HCT116 (cell line): ENCODE data around the gene ARL5B. TPM values are rescaled to one million over a fixed set of nuclear protein-coding genes. Genes with fewer than 3 reads are reported as not detected.

Experiments
- ATAC-seq: fragments of 200-7000 bp; cut with Tn5 transposase; 2 replicates; pipeline ENCODE4 v1.9.1; 2020; ENCODE audit warnings: mild to moderate bottlenecking, moderate library complexity
- BruUV-seq: library from RNA; stranded (reverse); fragments of 400-500 nt; replicated peaks from 2 replicates; lab custom pipeline; 2021; lab: Mats Ljungman, UMichigan
- CTCF ChIA-PET: fragments of 300-600 bp; sonication (Branson Sonifier 250); formaldehyde crosslinking; loops from one replicate; lab custom pipeline; 2021; ENCODE audit warnings: antibody characterized with exemption; lab: Charles Lee
- POLR2A ChIA-PET: fragments of 300-600, 350-600 bp; sonication (Branson Sonifier 250); formaldehyde crosslinking; loops from one replicate; lab custom pipeline; 2021; ENCODE audit warnings: antibody characterized with exemption; lab: Charles Lee
- RAD21 ChIA-PET, 2 experiments: fragments of 300-600 bp; sonication (Branson Sonifier 250); formaldehyde crosslinking; loops; one replicate each; lab custom pipeline; 2023; ENCODE audit warnings: low total read pairs in 2 of 2; ENCODE audit not compliant: uncharacterized antibody in 2 of 2, unreplicated experiment in 2 of 2, low non-redundant PET in 1 of 2; lab: Charles Lee
- DNase-seq: peaks from one replicate; pipeline ENCODE4 v3.0.0-alpha.2; 2010; ENCODE audit warnings: low read depth, low spot score
- H2AFZ ChIP-seq: fragments of 200-600 bp; shearing (Covaris generic), sonication (generic); 2 replicates; pipeline ENCODE4 v1.6.1; 2017; ENCODE audit warnings: low read depth, mixed run types, mixed read lengths, antibody characterized with exemption, low read length; ENCODE audit not compliant: poor library complexity, severe bottlenecking
- H3K27ac ChIP-seq: 2 replicates; pipeline ENCODE4 v1.5.1; 2012; ENCODE audit warnings: low read depth, low read length
- H3K27me3 ChIP-seq: fragments of 200-600 bp; sonication (generic); 2 replicates; pipeline ENCODE4 v1.6.1; 2016; ENCODE audit warnings: mixed run types, low read length, mixed read lengths; ENCODE audit not compliant: insufficient read depth
- H3K36me3 ChIP-seq, 2 experiments: fragments of 200-500 bp in 1 of 2; fragments of 200-600 bp in 1 of 2; sonication (Bioruptor generic) in 1 of 2; sonication (generic) in 1 of 2; 2 replicates each; pipeline versions ENCODE4 v1.5.1 to v1.6.1; 2014 to 2016; ENCODE audit warnings: low read length in 2 of 2, inconsistent platforms in 1 of 2, mixed read lengths in 1 of 2, mixed run types in 1 of 2; ENCODE audit not compliant: insufficient read depth in 2 of 2, control insufficient read depth in 1 of 2
- H3K4me1 ChIP-seq, 2 experiments: fragments of 200-600 bp in 1 of 2; sonication (generic) in 1 of 2; 2 replicates each; pipeline versions ENCODE4 v1.5.1 to v1.6.1; 2012 to 2017; ENCODE audit warnings: low read length in 2 of 2, inconsistent platforms in 1 of 2, mild to moderate bottlenecking in 1 of 2, mixed read lengths in 1 of 2, mixed run types in 1 of 2, moderate library complexity in 1 of 2; ENCODE audit not compliant: insufficient read depth in 2 of 2, control insufficient read depth in 1 of 2
- H3K4me2 ChIP-seq: fragments of 200-600 bp; sonication (generic); 2 replicates; pipeline ENCODE4 v1.6.1; 2017; ENCODE audit warnings: mixed run types, low read length, mixed read lengths
- H3K4me3 ChIP-seq, 2 experiments: fragments of 200-600 bp in 1 of 2; sonication (generic) in 1 of 2; replicated peaks in 1 of 2; 2 replicates each; pipeline ENCODE4 v1.5.1; 2011 to 2016; ENCODE audit warnings: low read length in 2 of 2, control low read depth in 1 of 2, low read depth in 1 of 2, mild to moderate bottlenecking in 1 of 2, mixed read lengths in 1 of 2, mixed run types in 1 of 2
- H3K79me2 ChIP-seq: fragments of 200-600 bp; sonication (generic); 2 replicates; pipeline ENCODE4 v1.6.1; 2017; ENCODE audit warnings: mild to moderate bottlenecking, mixed run types, low read length, moderate library complexity, mixed read lengths; ENCODE audit not compliant: insufficient read depth
- H3K9ac ChIP-seq: fragments of 200-600 bp; sonication (generic); 2 replicates; pipeline ENCODE4 v1.6.1; 2016; ENCODE audit warnings: low read length, mixed read lengths
- H3K9me2 ChIP-seq: fragments of 200-600 bp; sonication (generic), shearing (Covaris generic); 2 replicates; pipeline ENCODE4 v1.6.1; 2017; ENCODE audit warnings: mixed run types, mild to moderate bottlenecking, moderate library complexity; ENCODE audit not compliant: insufficient read depth
- H3K9me3 ChIP-seq, 2 experiments: fragments of 200-500 bp in 1 of 2; fragments of 200-600 bp in 1 of 2; sonication (Bioruptor generic) in 1 of 2; sonication (generic) in 1 of 2; 2 replicates each; pipeline ENCODE4 v1.6.1; 2014 to 2017; ENCODE audit warnings: low read length in 2 of 2, mixed read lengths in 2 of 2, inconsistent platforms in 1 of 2, low read depth in 1 of 2, mild to moderate bottlenecking in 1 of 2, mixed run types in 1 of 2, moderate library complexity in 1 of 2; ENCODE audit not compliant: control insufficient read depth in 1 of 2, insufficient read depth in 1 of 2
- H4K20me1 ChIP-seq: fragments of 200-600 bp; sonication (generic), shearing (Covaris generic); 2 replicates; pipeline ENCODE4 v1.6.1; 2017; ENCODE audit warnings: mixed run types, mild to moderate bottlenecking, moderate library complexity; ENCODE audit not compliant: insufficient read depth
- CBX3 ChIP-seq: IDR thresholded peaks from 2 replicates; pipeline ENCODE4 v1.6.1; 2012; ENCODE audit warnings: low read depth
- CEBPB ChIP-seq: IDR thresholded peaks from 2 replicates; pipeline ENCODE4 v1.6.1; 2012; ENCODE audit warnings: low read depth
- ELF1 ChIP-seq: IDR thresholded peaks from 2 replicates; pipeline ENCODE4 v1.6.1; 2012; ENCODE audit warnings: low read depth, borderline replicate concordance
- EZH2 ChIP-seq: fragments of 200-600 bp; sonication (generic); IDR thresholded peaks from 2 replicates; pipeline ENCODE4 v1.6.1; 2017; ENCODE audit warnings: antibody characterized with exemption, mixed run types
- JUND ChIP-seq: IDR thresholded peaks from 2 replicates; pipeline ENCODE4 v1.6.1; 2012
- POLR2A ChIP-seq: IDR thresholded peaks from 2 replicates; pipeline ENCODE4 v1.7.0; 2011; ENCODE audit warnings: borderline replicate concordance; ENCODE audit not compliant: insufficient read depth, insufficient read length; ENCODE audit errors: extremely low read depth
- POLR2AphosphoS5 ChIP-seq: IDR thresholded peaks from 2 replicates; pipeline ENCODE4 v1.6.1; 2011; ENCODE audit warnings: mild to moderate bottlenecking, low read depth, low read length, moderate library complexity
- RAD21 ChIP-seq: IDR thresholded peaks from 2 replicates; pipeline ENCODE4 v1.6.1; 2012; ENCODE audit warnings: low read depth, mild to moderate bottlenecking
- SIN3A ChIP-seq: IDR thresholded peaks from 2 replicates; pipeline ENCODE4 v1.6.1; 2012; ENCODE audit warnings: low read depth
- SP1 ChIP-seq: IDR thresholded peaks from 2 replicates; pipeline ENCODE4 v1.6.1; 2012; ENCODE audit warnings: low read depth
- YY1 ChIP-seq: IDR thresholded peaks from 2 replicates; pipeline ENCODE4 v1.6.1; 2011; ENCODE audit warnings: low read length, low read depth, moderate library complexity, mild to moderate bottlenecking; ENCODE audit not compliant: insufficient replicate concordance; ENCODE audit errors: extremely low read depth
- ZFX ChIP-seq: fragments of 450-650 bp; IDR thresholded peaks from 2 replicates; pipeline ENCODE4 v1.6.1; 2017
- ZNF274 ChIP-seq: fragments of 200-500 bp; sonication (Bioruptor generic); IDR thresholded peaks from 2 replicates; pipeline ENCODE4 v1.6.1; 2014; ENCODE audit warnings: mild to moderate bottlenecking, low read depth, low read length, inconsistent platforms
- intact Hi-C: fragments of 100-400 bp; cut with micrococcal nuclease; formaldehyde crosslinking; loops from 2 replicates; pipeline ENCODE4 v1.10.0; 2022
- total RNA-seq: library from RNA; stranded (reverse); gene quantifications from one replicate; pipeline ENCODE4 v1.2.1, GENCODE V29; 2021; ENCODE audit not compliant: unreplicated experiment
- TF ChIP-seq, protein P1 (sequence below): IDR thresholded peaks from 2 replicates; pipeline ENCODE4 v1.6.1; 2012
- TF ChIP-seq, protein P2 (sequence below): IDR thresholded peaks from 2 replicates; pipeline ENCODE4 v1.6.1; 2012; ENCODE audit warnings: low read depth
- TF ChIP-seq, protein P3 (sequence below): IDR thresholded peaks from 2 replicates; pipeline ENCODE4 v1.6.1; 2012

The ARL5B gene
- total RNA-seq, 1 experiment from 2014 or later = 21.1 TPM

DNA sequence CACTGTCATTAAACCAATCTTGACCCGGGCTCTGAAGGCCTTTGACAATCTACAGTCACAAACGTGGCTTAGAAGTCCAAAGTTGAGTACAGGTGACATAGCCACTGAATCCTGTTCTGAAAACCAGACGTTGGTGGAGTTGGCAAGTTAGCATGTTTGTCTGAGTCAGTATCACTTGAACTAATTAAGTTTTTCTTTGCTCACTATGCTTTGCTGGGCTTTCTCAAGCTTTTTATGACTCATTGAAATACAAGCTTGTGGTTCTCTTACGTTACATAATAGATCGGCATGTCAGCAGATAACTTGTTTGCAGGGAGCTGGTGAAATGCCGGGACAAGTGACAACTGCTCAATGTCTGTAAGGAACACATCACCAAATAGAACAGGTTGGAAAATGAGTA is 53.8 kb downstream of the ARL5B start:
- no peak for DNase-seq

DNA sequence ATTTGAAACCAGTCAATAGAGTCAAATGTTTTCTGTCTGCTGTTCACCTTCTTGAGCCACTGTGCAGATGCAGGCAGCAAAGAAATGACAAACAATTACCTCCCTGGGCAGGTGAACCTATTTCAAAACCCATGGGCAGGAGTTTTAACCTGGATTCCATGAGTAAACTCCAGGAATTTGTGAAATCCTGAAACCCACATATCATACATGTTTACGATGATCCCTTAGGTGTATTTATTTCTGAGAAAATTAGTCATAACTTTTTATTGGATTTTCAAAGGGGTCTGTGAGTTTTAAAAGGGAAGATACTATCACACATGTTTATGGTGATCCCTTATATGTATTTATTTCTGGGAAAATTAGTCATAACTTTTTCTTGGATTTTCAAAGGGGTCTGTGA is 59.8 kb downstream of the ARL5B start:
- Histone ChIP-seq H3K4me1 (no peaks in the 10 kb centered on the region), H2AFZ (no peak overlapping the region), H3K9ac (no peak overlapping the region), H4K20me1 (no peaks in the 10 kb centered on the region), H3K9me3 (no peaks in the 10 kb centered on the region), H3K79me2 (no peaks in the 10 kb centered on the region), H3K27me3 (no peaks in the 10 kb centered on the region), H3K27ac (no peak overlapping the region), H3K9me2 (no peaks in the 10 kb centered on the region), H3K4me2 (no peak overlapping the region), H3K4me3 (no peak overlapping the region), H3K36me3 (no peaks in the 10 kb centered on the region)
- TF ChIP-seq CEBPB (no peak), SIN3A (no peak), JUND (no peak), POLR2AphosphoS5 (no peak), SP1 (no peak), YY1 (no peak), ZFX (no peak), POLR2A (no peak), EZH2 (no peak), CBX3 (no peak), ZNF274 (no peak), RAD21 (no peak)
- TF ChIP-seq, protein P1, sequence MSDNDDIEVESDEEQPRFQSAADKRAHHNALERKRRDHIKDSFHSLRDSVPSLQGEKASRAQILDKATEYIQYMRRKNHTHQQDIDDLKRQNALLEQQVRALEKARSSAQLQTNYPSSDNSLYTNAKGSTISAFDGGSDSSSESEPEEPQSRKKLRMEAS = no peak
- TF ChIP-seq, protein P2, sequence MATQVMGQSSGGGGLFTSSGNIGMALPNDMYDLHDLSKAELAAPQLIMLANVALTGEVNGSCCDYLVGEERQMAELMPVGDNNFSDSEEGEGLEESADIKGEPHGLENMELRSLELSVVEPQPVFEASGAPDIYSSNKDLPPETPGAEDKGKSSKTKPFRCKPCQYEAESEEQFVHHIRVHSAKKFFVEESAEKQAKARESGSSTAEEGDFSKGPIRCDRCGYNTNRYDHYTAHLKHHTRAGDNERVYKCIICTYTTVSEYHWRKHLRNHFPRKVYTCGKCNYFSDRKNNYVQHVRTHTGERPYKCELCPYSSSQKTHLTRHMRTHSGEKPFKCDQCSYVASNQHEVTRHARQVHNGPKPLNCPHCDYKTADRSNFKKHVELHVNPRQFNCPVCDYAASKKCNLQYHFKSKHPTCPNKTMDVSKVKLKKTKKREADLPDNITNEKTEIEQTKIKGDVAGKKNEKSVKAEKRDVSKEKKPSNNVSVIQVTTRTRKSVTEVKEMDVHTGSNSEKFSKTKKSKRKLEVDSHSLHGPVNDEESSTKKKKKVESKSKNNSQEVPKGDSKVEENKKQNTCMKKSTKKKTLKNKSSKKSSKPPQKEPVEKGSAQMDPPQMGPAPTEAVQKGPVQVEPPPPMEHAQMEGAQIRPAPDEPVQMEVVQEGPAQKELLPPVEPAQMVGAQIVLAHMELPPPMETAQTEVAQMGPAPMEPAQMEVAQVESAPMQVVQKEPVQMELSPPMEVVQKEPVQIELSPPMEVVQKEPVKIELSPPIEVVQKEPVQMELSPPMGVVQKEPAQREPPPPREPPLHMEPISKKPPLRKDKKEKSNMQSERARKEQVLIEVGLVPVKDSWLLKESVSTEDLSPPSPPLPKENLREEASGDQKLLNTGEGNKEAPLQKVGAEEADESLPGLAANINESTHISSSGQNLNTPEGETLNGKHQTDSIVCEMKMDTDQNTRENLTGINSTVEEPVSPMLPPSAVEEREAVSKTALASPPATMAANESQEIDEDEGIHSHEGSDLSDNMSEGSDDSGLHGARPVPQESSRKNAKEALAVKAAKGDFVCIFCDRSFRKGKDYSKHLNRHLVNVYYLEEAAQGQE = no peak
- TF ChIP-seq, protein P3, sequence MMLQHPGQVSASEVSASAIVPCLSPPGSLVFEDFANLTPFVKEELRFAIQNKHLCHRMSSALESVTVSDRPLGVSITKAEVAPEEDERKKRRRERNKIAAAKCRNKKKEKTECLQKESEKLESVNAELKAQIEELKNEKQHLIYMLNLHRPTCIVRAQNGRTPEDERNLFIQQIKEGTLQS = no peak
- DNase-seq = no peak
- CTCF ChIA-PET = no interaction called here
- intact Hi-C loops = no loop called here
- BruUV-seq = no TSS peak
- RAD21 ChIA-PET = no interaction called here
- no peak for ATAC-seq
- POLR2A ChIA-PET = no interaction called here

More for the DNA sequence above, 53.8 kb downstream of the ARL5B start:
- Histone ChIP-seq H4K20me1 (no peaks in the 10 kb centered on the region), H3K27ac (no peak overlapping the region), H3K9ac (no peak overlapping the region), H3K4me1 (peaks cover 0 to 3% of the 10 kb centered on the region in 2 experiments; a peak in 1 of 4 replicates), H3K79me2 (no peaks in the 10 kb centered on the region), H3K27me3 (no peaks in the 10 kb centered on the region), H3K4me3 (no peak overlapping the region), H3K9me2 (no peaks in the 10 kb centered on the region), H3K9me3 (no peaks in the 10 kb centered on the region), H3K36me3 (no peaks in the 10 kb centered on the region), H2AFZ (no peak overlapping the region), H3K4me2 (no peak overlapping the region)
- POLR2A ChIA-PET = no interaction called here
- CTCF ChIA-PET = no interaction called here
- no peak for TF ChIP-seq ELF1
- TF ChIP-seq, protein P1 = no peak
- ATAC-seq = no peak
- no TSS peak for BruUV-seq
- intact Hi-C loops = no loop called here
- RAD21 ChIA-PET = no interaction called here
